Bronchial epithelial cell (primary cell): ENCODE results near the gene RGS19. TPM values are rescaled to one million over a fixed set of nuclear protein-coding genes. Genes with fewer than 3 reads are reported as not detected.
A peak's percentile ranks its signal among the peaks of the same experiment; 100 is the strongest.

Experiments used
- DNase-seq: peaks from one replicate; pipeline ENCODE4 v3.0.0-alpha.2; 2010; ENCODE audit warnings: low read depth
- FAIRE-seq: peaks from 2 replicates; lab custom pipeline; 2011; peaks lifted over from hg19 to GRCh38; lab: Jason Lieb, UNC
- H3K27me3 ChIP-seq: 2 replicates; pipeline ENCODE4 v1.5.1; 2011; ENCODE audit warnings: low read length; ENCODE audit not compliant: control insufficient read depth, insufficient read depth
- H3K36me3 ChIP-seq: 2 replicates; pipeline ENCODE4 v1.5.1; 2011; ENCODE audit warnings: low read length; ENCODE audit not compliant: control insufficient read depth, insufficient read depth
- H3K4me3 ChIP-seq: 2 replicates; pipeline ENCODE4 v1.5.1; 2011; ENCODE audit warnings: mild to moderate bottlenecking, low read depth, low read length, control low read depth
- total RNA-seq: library from RNA; depleted of rRNA; stranded (reverse); fragments of >200 nt; gene quantifications from 2 replicates; pipeline ENCODE4 v1.2.1, GENCODE V29; 2014
- TF ChIP-seq, protein P1 (sequence below): IDR thresholded peaks from 2 replicates; pipeline ENCODE4 v1.5.1; 2011; ENCODE audit warnings: mild to moderate bottlenecking, moderate library complexity, low read length, control low read depth, inconsistent platforms; ENCODE audit not compliant: insufficient read depth, severe bottlenecking

The RGS19 gene
- total RNA-seq, 1 donor from 2014 or later, result 6.1 TPM

DNA sequence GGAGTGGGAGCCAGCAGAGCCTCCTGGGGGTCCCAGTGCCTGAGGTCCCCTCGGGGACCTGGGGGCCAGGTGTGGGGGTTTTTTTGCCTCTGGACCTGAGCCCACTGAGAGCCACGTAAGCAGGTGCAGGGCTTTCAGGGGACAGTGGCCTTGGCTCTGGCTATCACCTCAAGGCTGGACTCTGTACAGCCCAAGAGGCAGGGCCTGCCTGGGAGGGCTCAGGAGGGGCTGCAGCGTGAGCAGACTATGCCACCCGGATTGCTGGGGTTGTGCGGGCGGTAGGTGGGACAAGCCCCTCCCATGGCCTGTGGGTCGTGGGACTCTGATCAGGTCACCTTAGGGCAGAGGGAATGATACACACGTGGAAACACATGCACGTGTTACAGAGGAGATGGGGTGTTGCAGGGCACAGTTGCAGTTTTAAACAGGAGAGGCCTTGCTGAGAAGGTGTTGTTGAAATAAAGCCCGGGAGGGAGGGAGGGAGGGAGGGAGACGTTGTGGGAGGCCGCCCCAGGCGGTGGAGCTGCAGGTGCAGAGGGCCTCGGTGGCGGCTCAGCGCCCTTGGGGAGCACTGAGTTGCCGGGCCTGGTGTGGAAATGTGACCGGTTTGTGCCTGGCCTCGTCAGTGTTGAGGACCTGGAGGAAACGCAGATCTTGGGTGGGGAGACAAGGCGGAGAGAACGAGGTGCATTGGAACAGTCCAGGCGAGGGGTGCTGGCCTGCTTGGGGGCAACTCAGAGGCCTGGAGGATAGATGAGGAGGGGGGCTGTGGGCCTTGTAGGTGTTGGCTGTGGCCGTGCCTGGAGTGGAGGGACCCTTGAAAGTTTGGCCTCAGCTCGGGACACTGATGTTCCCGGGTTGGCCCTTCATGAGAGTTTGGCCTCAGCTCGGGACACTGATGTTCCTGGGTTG, 14.0 kb downstream of the RGS19 start:
- FAIRE-seq (no peak), DNase-seq (no peak)
- no peaks in the 10 kb centered on the region for H3K36me3 ChIP-seq

DNA sequence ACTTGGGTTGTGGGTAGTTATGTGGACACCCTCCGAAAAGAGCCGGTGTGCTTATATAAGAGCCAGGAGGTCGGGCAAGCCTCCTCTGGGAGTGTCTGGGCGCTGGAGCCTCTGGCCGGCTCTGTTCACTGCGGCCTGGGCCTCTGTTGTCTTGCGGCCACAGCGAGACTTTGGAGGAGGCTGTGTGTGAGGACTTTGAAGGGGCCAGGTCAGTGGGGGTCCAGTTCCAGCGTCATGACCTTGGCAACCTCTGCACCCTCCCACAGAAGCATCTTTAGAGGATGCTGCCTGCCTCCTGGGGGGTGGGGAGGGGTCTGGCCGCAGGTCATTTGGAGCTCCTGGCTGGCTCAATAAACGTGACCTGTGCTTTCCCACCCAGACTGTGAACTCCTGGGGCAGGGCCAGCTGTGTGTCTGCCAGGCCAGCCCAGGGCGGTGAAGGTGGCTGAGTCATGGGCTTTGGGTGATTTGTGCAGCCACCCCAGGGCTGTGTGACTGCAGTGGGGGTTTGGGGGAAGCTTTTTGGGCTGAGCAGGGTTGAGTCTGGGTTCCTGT, 15.1 kb downstream of the RGS19 start:
- DNase-seq (peak; percentile 30), FAIRE-seq (no peak)
- no peaks in the 10 kb centered on the region for H3K27me3 ChIP-seq
- H3K36me3 ChIP-seq, result no peaks in the 10 kb centered on the region
- TF ChIP-seq, protein P1, sequence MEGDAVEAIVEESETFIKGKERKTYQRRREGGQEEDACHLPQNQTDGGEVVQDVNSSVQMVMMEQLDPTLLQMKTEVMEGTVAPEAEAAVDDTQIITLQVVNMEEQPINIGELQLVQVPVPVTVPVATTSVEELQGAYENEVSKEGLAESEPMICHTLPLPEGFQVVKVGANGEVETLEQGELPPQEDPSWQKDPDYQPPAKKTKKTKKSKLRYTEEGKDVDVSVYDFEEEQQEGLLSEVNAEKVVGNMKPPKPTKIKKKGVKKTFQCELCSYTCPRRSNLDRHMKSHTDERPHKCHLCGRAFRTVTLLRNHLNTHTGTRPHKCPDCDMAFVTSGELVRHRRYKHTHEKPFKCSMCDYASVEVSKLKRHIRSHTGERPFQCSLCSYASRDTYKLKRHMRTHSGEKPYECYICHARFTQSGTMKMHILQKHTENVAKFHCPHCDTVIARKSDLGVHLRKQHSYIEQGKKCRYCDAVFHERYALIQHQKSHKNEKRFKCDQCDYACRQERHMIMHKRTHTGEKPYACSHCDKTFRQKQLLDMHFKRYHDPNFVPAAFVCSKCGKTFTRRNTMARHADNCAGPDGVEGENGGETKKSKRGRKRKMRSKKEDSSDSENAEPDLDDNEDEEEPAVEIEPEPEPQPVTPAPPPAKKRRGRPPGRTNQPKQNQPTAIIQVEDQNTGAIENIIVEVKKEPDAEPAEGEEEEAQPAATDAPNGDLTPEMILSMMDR, result no peak
- H3K4me3 ChIP-seq, result peak overlapping the region; percentile 92

More for the DNA sequence above, 14.0 kb downstream of the RGS19 start:
- TF ChIP-seq, protein P1, result no peak
- H3K4me3 ChIP-seq, result no peak overlapping the region
- no peaks in the 10 kb centered on the region for H3K27me3 ChIP-seq

DNA sequence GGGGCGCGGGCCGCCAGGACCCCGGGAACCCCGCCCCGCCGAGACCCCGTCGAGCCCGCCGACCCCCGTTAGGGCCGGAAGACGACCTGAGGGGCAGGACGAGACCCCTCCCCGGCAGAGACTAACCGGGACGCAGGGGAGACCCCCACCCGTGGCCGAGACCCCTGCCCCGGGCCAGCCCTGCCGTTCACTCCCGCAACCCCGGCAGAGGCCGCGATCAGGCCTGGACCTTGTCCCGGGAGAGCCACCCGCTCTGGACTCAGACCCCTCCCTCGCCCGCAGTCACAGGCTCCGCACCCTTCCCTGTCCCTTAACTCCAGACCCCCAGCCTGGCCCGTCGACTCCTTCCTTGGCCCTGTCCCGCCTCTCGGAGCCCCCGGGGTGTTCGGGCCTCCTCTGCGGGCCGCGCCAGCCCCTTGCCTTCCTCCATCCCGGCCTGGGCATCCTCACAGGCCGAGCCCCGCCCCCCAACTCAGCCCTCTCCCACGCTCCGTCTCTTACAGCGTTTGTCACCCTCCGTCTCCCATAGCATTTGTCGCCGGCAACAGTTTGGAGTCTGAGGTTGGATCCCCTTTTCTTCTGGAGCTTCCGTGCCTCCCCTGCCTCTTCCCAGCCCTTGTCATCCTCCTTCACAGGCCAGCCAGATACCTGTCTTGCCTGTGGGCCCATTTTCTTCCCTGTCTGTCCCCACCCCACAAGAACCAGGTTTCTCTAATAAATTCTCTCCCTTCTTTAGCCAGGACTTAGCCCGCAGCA, 15.8 kb downstream of the RGS19 start:
- no peak for FAIRE-seq
- TF ChIP-seq, protein P1, result no peak
- H3K4me3 ChIP-seq, result peak overlapping the region; percentile 92

DNA sequence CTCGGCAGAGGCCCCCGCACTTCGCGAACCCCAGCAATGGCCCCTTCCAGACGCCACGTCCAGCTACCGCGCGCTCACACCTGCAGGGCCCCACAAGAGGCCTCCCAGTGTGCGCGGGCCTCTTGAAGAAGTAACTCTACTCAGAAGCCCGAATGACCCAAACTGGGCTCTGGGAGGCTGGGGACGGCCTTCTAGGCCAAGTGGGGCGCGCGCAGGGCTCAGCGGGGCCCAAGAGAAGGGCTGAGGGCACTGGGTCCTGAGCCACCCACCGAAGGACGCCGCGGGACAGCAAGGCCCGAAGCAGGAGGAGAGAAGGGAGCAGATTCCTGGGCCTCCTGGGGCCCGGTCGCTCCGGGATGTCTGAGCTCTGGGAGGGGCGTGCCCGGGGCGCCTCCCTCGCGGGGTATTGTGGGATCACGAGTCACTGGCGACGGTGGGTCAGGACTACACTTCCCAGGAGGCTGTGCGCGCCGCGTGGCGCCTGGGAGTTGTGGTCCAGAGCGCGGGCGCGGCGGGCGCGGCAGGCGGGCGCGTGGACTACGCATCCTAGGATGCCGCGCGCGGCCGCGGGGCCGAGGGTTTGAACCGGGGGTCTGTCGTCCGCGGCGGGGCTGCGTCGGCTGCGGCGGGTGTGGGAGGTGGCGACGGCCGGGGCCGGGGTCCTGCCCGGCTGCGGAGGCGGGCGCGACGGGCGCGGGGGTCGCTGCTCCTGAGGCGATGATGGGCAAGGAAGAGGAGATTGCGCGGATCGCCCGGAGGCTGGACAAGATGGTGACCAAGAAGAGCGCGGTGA, 16.5 kb downstream of the RGS19 start, which contains the start of gene TCEA2:
Gene TCEA2 (plus strand): TSS at position 603 of the 793 bp plus-strand sequence. CDS start 115 bp downstream, at position 718.
- TF ChIP-seq, protein P1, result no peak
- DNase-seq (peak; percentile 81), FAIRE-seq (no peak)
- H3K4me3 ChIP-seq, result peak within 1 kb of the TSS; percentile 92
- no peaks in the 10 kb centered on the region for H3K36me3 ChIP-seq
- no peaks in the 10 kb centered on the region for H3K27me3 ChIP-seq

More for the DNA sequence above, 15.8 kb downstream of the RGS19 start:
- no peaks in the 10 kb centered on the region for H3K36me3 ChIP-seq
- DNase-seq, result no peak
- no peaks in the 10 kb centered on the region for H3K27me3 ChIP-seq

DNA sequence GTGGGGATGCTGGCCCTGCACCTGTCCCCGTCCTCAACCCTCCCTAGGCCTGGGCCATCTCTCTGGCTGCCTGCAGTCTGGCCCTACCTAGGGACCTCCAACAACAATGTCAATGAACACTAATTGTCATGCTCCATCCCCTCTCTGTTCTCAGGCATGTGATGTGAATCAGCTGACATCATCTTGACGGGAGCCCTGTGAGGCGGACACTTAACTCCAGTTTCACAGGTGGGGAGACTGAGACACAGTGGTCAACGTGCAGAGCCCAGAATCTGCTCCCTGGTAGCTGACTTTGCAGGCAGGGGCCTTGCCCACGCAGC, 17.1 kb downstream of the RGS19 start:
- DNase-seq (no peak), FAIRE-seq (no peak)
- Histone ChIP-seq H3K36me3 (no peaks in the 10 kb centered on the region), H3K4me3 (peak overlapping the region; percentile 92), H3K27me3 (no peaks in the 10 kb centered on the region)
- TF ChIP-seq, protein P1, result no peak
